ENCODE results near the gene DYNC2LI1. TPM values are rescaled to one million over a fixed set of nuclear protein-coding genes. Genes with fewer than 3 reads are reported as not detected.

Gene DYNC2LI1
- total RNA-seq, 1 donor from 2014 or later: 34.5 TPM

GRCh38 chr2:43752302-43752701 lies 21.5 kb upstream of the DYNC2LI1 start:
- no peak overlapping the region for H3K4me3 ChIP-seq (ENCODE audit: low read depth, low read length)
- peaks cover 1% of the 10 kb centered on the region for H3K36me3 ChIP-seq (ENCODE audit: control insufficient read depth, insufficient read depth, low read length)
- H3K27me3 ChIP-seq (ENCODE audit: control insufficient read depth, insufficient read depth, low read length): no peaks in the 10 kb centered on the region
- no peak for TF ChIP-seq CTCF (IDR thresholded peaks at IDR 0.05; ENCODE audit: insufficient read depth, low read length, poor library complexity, severe bottlenecking)
- DNase-seq (ENCODE audit: low read depth): no peak

GRCh38 chr2:43754180-43754579 lies 19.7 kb upstream of the DYNC2LI1 start:
- Histone ChIP-seq H3K36me3 (ENCODE audit: control insufficient read depth, insufficient read depth, low read length) (peaks cover 1% of the 10 kb centered on the region), H3K27me3 (ENCODE audit: control insufficient read depth, insufficient read depth, low read length) (no peaks in the 10 kb centered on the region), H3K4me3 (ENCODE audit: low read depth, low read length) (no peak overlapping the region)
- DNase-seq (ENCODE audit: low read depth): no peak
- no peak for TF ChIP-seq CTCF (IDR thresholded peaks at IDR 0.05; ENCODE audit: insufficient read depth, low read length, poor library complexity, severe bottlenecking)

GRCh38 chr2:43758739-43759138 lies 15.1 kb upstream of the DYNC2LI1 start:
- Histone ChIP-seq H3K27me3 (ENCODE audit: control insufficient read depth, insufficient read depth, low read length) (no peaks in the 10 kb centered on the region), H3K36me3 (ENCODE audit: control insufficient read depth, insufficient read depth, low read length) (peaks cover 1% of the 10 kb centered on the region), H3K4me3 (ENCODE audit: low read depth, low read length) (no peak overlapping the region)
- TF ChIP-seq CTCF (IDR thresholded peaks at IDR 0.05; ENCODE audit: insufficient read depth, low read length, poor library complexity, severe bottlenecking): no peak
- DNase-seq (ENCODE audit: low read depth): no peak

GRCh38 chr2:43759195-43759594 lies 14.6 kb upstream of the DYNC2LI1 start:
- peaks cover under 1% of the 10 kb centered on the region for H3K36me3 ChIP-seq (ENCODE audit: control insufficient read depth, insufficient read depth, low read length)
- no peak for TF ChIP-seq CTCF (IDR thresholded peaks at IDR 0.05; ENCODE audit: insufficient read depth, low read length, poor library complexity, severe bottlenecking)
- H3K27me3 ChIP-seq (ENCODE audit: control insufficient read depth, insufficient read depth, low read length): no peaks in the 10 kb centered on the region
- no peak overlapping the region for H3K4me3 ChIP-seq (ENCODE audit: low read depth, low read length)
- DNase-seq (ENCODE audit: low read depth): peak; percentile 92

GRCh38 chr2:43762286-43762685 lies 11.6 kb upstream of the DYNC2LI1 start:
- no peak for DNase-seq (ENCODE audit: low read depth)
- Histone ChIP-seq H3K36me3 (ENCODE audit: control insufficient read depth, insufficient read depth, low read length) (no peaks in the 10 kb centered on the region), H3K4me3 (ENCODE audit: low read depth, low read length) (no peak overlapping the region), H3K27me3 (ENCODE audit: control insufficient read depth, insufficient read depth, low read length) (no peaks in the 10 kb centered on the region)
- TF ChIP-seq CTCF (IDR thresholded peaks at IDR 0.05; ENCODE audit: insufficient read depth, low read length, poor library complexity, severe bottlenecking): no peak

GRCh38 chr2:43763091-43763490 lies 10.7 kb upstream of the DYNC2LI1 start:
- Histone ChIP-seq H3K27me3 (ENCODE audit: control insufficient read depth, insufficient read depth, low read length) (no peaks in the 10 kb centered on the region), H3K36me3 (ENCODE audit: control insufficient read depth, insufficient read depth, low read length) (no peaks in the 10 kb centered on the region), H3K4me3 (ENCODE audit: low read depth, low read length) (no peak overlapping the region)
- DNase-seq (ENCODE audit: low read depth): no peak
- no peak for TF ChIP-seq CTCF (IDR thresholded peaks at IDR 0.05; ENCODE audit: insufficient read depth, low read length, poor library complexity, severe bottlenecking)
